HepG2 (cell line): ENCODE measurements around the gene NLRP5. TPM values are rescaled to one million over a fixed set of nuclear protein-coding genes. Genes with fewer than 3 reads are reported as not detected.

Experiments
- ATAC-seq: fragments of 200-7000 bp; cut with Tn5 transposase; 3 replicates; pipeline ENCODE4 v1.9.1; 2020; ENCODE audit warnings: mild to moderate bottlenecking, moderate library complexity
- BruUV-seq: library from RNA; stranded (reverse); fragments of 400-500 nt; replicated peaks from 2 replicates; lab custom pipeline; 2021; lab: Mats Ljungman, UMichigan
- CTCF ChIA-PET: fragments of 300-600 bp; formaldehyde crosslinking; extraction: SDS; loops from one replicate; lab custom pipeline; 2021; ENCODE audit warnings: low total read pairs, inconsistent platforms, low intra/inter-chr PET ratio; lab: Yijun Ruan, JAX
- POLR2A ChIA-PET: fragments of 350-600 bp; sonication (Branson Sonifier 250); formaldehyde crosslinking; loops from one replicate; lab custom pipeline; 2020; ENCODE audit warnings: antibody characterized with exemption, inconsistent platforms; lab: Yijun Ruan, JAX
- DNase-seq: peaks from one replicate; pipeline ENCODE4 v3.0.0-alpha.2; 2015; ENCODE audit warnings: low spot score
- FAIRE-seq: peaks from 3 replicates; lab custom pipeline; 2011; peaks lifted over from hg19 to GRCh38; lab: Jason Lieb, UNC
- H2AFZ ChIP-seq: one replicate; pipeline ENCODE4 v1.6.1; 2011; ENCODE audit warnings: low read length, inconsistent platforms
- H3K27ac ChIP-seq: fragments of 300-600 bp; 3 replicates; pipeline ENCODE4 v1.8.0; 2011; ENCODE audit warnings: mixed run types, mild to moderate bottlenecking, mixed read lengths, low read length, inconsistent platforms; ENCODE audit not compliant: insufficient read depth; ENCODE audit errors: extremely low read length
- H3K27me3 ChIP-seq, 2 experiments: fragments of 200-600 bp in 1 of 2; 2 replicates in 1 of 2; 3 replicates in 1 of 2; pipeline versions ENCODE4 v1.6.0 to v1.8.0; 2011; ENCODE audit warnings: low read length in 2 of 2, mild to moderate bottlenecking in 2 of 2, moderate library complexity in 2 of 2, inconsistent platforms in 1 of 2; ENCODE audit not compliant: insufficient read depth in 2 of 2, control insufficient read depth in 1 of 2
- H3K36me3 ChIP-seq, 2 experiments: fragments of 200-600 bp in 1 of 2; replicated peaks in 1 of 2; 2 replicates in 1 of 2; 3 replicates in 1 of 2; pipeline versions ENCODE4 v1.5.1 to v1.8.0; 2011; ENCODE audit warnings: low read length in 2 of 2, inconsistent platforms in 1 of 2; ENCODE audit not compliant: insufficient read depth in 2 of 2, control insufficient read depth in 1 of 2
- H3K4me1 ChIP-seq: 2 replicates; pipeline ENCODE4 v1.5.1; 2012; ENCODE audit warnings: low read length, inconsistent platforms; ENCODE audit not compliant: insufficient read depth
- H3K4me2 ChIP-seq: 2 replicates; pipeline ENCODE4 v1.6.0; 2011; ENCODE audit warnings: low read depth, low read length, inconsistent platforms
- H3K4me3 ChIP-seq, 3 experiments: fragments of 200-600 bp in 1 of 3; sonication (generic), shearing (Covaris generic) in 1 of 3; replicated peaks in 1 of 3; 2 replicates each; pipeline ENCODE4 v1.5.1; 2011 to 2016; ENCODE audit warnings: low read length in 3 of 3, inconsistent platforms in 2 of 3, low read depth in 2 of 3, mild to moderate bottlenecking in 2 of 3, control low read depth in 1 of 3, mixed read lengths in 1 of 3; ENCODE audit not compliant: insufficient read depth in 1 of 3
- H3K79me2 ChIP-seq: one replicate; pipeline ENCODE4 v1.6.1; 2011; ENCODE audit warnings: low read length, inconsistent platforms; ENCODE audit not compliant: insufficient read depth
- H3K9ac ChIP-seq: 2 replicates; pipeline ENCODE4 v1.6.0; 2011; ENCODE audit warnings: mild to moderate bottlenecking, low read depth, low read length, inconsistent platforms; ENCODE audit not compliant: insufficient read depth
- H3K9me3 ChIP-seq: 2 replicates; pipeline ENCODE4 v1.5.1; 2012; ENCODE audit warnings: mild to moderate bottlenecking, low read length
- H4K20me1 ChIP-seq: 2 replicates; pipeline ENCODE4 v1.6.0; 2011; ENCODE audit warnings: inconsistent platforms, mild to moderate bottlenecking, low read length, moderate library complexity; ENCODE audit not compliant: insufficient read depth
- AGO2 ChIP-seq: fragments of 200-400 bp; formaldehyde crosslinking; optimal IDR thresholded peaks from 2 replicates; pipeline ENCODE3; 2017; ENCODE audit warnings: mild to moderate bottlenecking, low read depth, low read length, moderate library complexity
- ASH2L ChIP-seq: fragments of 300-600, 200-600 bp; sonication (generic); IDR thresholded peaks from 2 replicates; pipeline ENCODE4 v1.7.0; 2017; ENCODE audit warnings: low read depth, mild to moderate bottlenecking, moderate library complexity, mixed read lengths, low read length; ENCODE audit not compliant: insufficient read length
- CHCHD3 ChIP-seq: sonication (generic); formaldehyde crosslinking; IDR thresholded peaks from 2 replicates; pipeline ENCODE4 v1.8.0; 2022; ENCODE audit warnings: mild to moderate bottlenecking, missing genetic modification reagents, moderate library complexity
- FOXA3 ChIP-seq: IDR thresholded peaks from 2 replicates; pipeline ENCODE4 v1.6.1; 2016; ENCODE audit warnings: missing genetic modification reagents, missing compliant biosample characterization
- HOXA5 ChIP-seq: sonication (generic); formaldehyde crosslinking; IDR thresholded peaks from 2 replicates; pipeline ENCODE4 v1.4.0; 2020; ENCODE audit warnings: missing genetic modification reagents
- MBD4 ChIP-seq: IDR thresholded peaks from 2 replicates; pipeline ENCODE4 v1.6.1; 2012; ENCODE audit warnings: low read length, inconsistent platforms, borderline replicate concordance
- POLR2A ChIP-seq, 2 experiments: IDR thresholded peaks; 2 replicates each; pipeline ENCODE4 v1.6.1; 2011; ENCODE audit warnings: low read depth in 2 of 2, low read length in 2 of 2, mild to moderate bottlenecking in 1 of 2, moderate library complexity in 1 of 2; ENCODE audit not compliant: insufficient read depth in 1 of 2
- POLR2G ChIP-seq: fragments of 200-400 bp; formaldehyde crosslinking; IDR thresholded peaks from 2 replicates; pipeline ENCODE4 v1.6.1; 2018; ENCODE audit warnings: mild to moderate bottlenecking, low read depth, low read length, moderate library complexity
- RBAK ChIP-seq: sonication (generic); formaldehyde crosslinking; IDR thresholded peaks from 2 replicates; pipeline ENCODE4 v1.5.1; 2020; ENCODE audit warnings: mild to moderate bottlenecking, missing genetic modification reagents
- RBM22 ChIP-seq: fragments of 200-400 bp; formaldehyde crosslinking; optimal IDR thresholded peaks from 2 replicates; pipeline ENCODE3; 2017; ENCODE audit warnings: mild to moderate bottlenecking, low read length, moderate library complexity
- SRF ChIP-seq: IDR thresholded peaks from 2 replicates; pipeline ENCODE4 v1.6.1; 2011; ENCODE audit warnings: mild to moderate bottlenecking, low read depth, low read length, moderate library complexity
- SRY ChIP-seq: sonication (generic); formaldehyde crosslinking; IDR thresholded peaks from 2 replicates; pipeline ENCODE4 v1.8.0; 2022; ENCODE audit warnings: mild to moderate bottlenecking, missing genetic modification reagents
- ZBTB20 ChIP-seq: sonication (generic); formaldehyde crosslinking; IDR thresholded peaks from 2 replicates; pipeline ENCODE4 v1.8.1; 2023; ENCODE audit warnings: missing genetic modification reagents, low read depth, mild to moderate bottlenecking, borderline replicate concordance
- ZC3H13 ChIP-seq: sonication (generic); formaldehyde crosslinking; IDR thresholded peaks from 2 replicates; pipeline ENCODE4 v1.8.1; 2023; ENCODE audit warnings: mild to moderate bottlenecking, missing genetic modification reagents, moderate library complexity
- ZMYM3 ChIP-seq: sonication (generic); formaldehyde crosslinking; IDR thresholded peaks from 2 replicates; pipeline ENCODE4 v1.5.1; 2020; ENCODE audit warnings: mild to moderate bottlenecking, missing genetic modification reagents
- ZNF17 ChIP-seq: sonication (generic); formaldehyde crosslinking; IDR thresholded peaks from 2 replicates; pipeline ENCODE4 v1.5.0; 2020; ENCODE audit warnings: mild to moderate bottlenecking, missing genetic modification reagents
- ZNF547 ChIP-seq: sonication (generic); formaldehyde crosslinking; IDR thresholded peaks from 2 replicates; pipeline ENCODE4 v1.5.1; 2020; ENCODE audit warnings: mild to moderate bottlenecking, missing genetic modification reagents
- ZNF768 ChIP-seq: sonication (generic); formaldehyde crosslinking; IDR thresholded peaks from 2 replicates; pipeline ENCODE4 v1.4.0; 2020; ENCODE audit warnings: missing genetic modification reagents
- ZSCAN30 ChIP-seq: sonication (generic); formaldehyde crosslinking; IDR thresholded peaks from 2 replicates; pipeline ENCODE4 v1.5.0; 2020; ENCODE audit warnings: mild to moderate bottlenecking, missing genetic modification reagents
- WGBS: methylation state at CpG from one replicate; pipeline ENCODE4 v1.1.6; 2017; ENCODE audit warnings: low lambda C conversion rate; 5-methylcytosine and 5-hydroxymethylcytosine counted together
- in situ Hi-C: cut with HindIII; loops from 2 replicates; pipeline ENCODE4 v1.10.0; 2017; ENCODE audit warnings: low pct_unique_long_range_greater_than_20kb; ENCODE audit not compliant: extremely low pct_ligation_motif_present
- intact Hi-C: fragments of 100-400 bp; cut with micrococcal nuclease; formaldehyde crosslinking; loops from one replicate; pipeline ENCODE4 v1.10.0; 2022; ENCODE audit not compliant: unreplicated experiment
- polyA plus RNA-seq, 8 experiments: library from polyadenylated mRNA; depleted of rRNA in 3 of 8; stranded (reverse) in 7 of 8; unstranded in 1 of 8; fragments of >200 nt; fragmentation: Illumina TruSeq in 4 of 8; extraction: Trizol in 4 of 8; gene quantifications; 2 replicates each; pipeline versions ENCODE4 v1.2.1 to v1.2.3, GENCODE V29; 2011 to 2016; ENCODE audit warnings: low read depth in 4 of 8, missing spikeins in 1 of 8, mixed read lengths in 1 of 8; ENCODE audit not compliant: insufficient read depth in 1 of 8
- total RNA-seq, 5 experiments: library from RNA; depleted of rRNA; stranded (reverse); fragments of >200 nt; fragmentation: Illumina TruSeq; extraction: Trizol; gene quantifications; 2 replicates each; pipeline ENCODE4 v1.2.3, GENCODE V29; 2016; ENCODE audit warnings: low read depth in 1 of 5
- TF ChIP-seq, protein P1 (sequence below): sonication (generic); formaldehyde crosslinking; IDR thresholded peaks from 2 replicates; pipeline ENCODE4 v1.5.0; 2020; ENCODE audit warnings: mild to moderate bottlenecking, missing genetic modification reagents
- TF ChIP-seq, protein P2 (sequence below): sonication (generic); formaldehyde crosslinking; conservative IDR thresholded peaks from 2 replicates; pipeline ENCODE4 v1.4.0; 2020; ENCODE audit warnings: missing genetic modification reagents
- TF ChIP-seq, protein P3 (sequence below): sonication (generic); formaldehyde crosslinking; IDR thresholded peaks from 2 replicates; pipeline ENCODE4 v1.5.1; 2020; ENCODE audit warnings: missing genetic modification reagents, mild to moderate bottlenecking, borderline replicate concordance

The NLRP5 gene
- total and polyA plus RNA-seq, 2 of the 13 experiments (the other 11 are each of a cell fraction or from before 2014, with no cell fraction given), result not detected

DNA sequence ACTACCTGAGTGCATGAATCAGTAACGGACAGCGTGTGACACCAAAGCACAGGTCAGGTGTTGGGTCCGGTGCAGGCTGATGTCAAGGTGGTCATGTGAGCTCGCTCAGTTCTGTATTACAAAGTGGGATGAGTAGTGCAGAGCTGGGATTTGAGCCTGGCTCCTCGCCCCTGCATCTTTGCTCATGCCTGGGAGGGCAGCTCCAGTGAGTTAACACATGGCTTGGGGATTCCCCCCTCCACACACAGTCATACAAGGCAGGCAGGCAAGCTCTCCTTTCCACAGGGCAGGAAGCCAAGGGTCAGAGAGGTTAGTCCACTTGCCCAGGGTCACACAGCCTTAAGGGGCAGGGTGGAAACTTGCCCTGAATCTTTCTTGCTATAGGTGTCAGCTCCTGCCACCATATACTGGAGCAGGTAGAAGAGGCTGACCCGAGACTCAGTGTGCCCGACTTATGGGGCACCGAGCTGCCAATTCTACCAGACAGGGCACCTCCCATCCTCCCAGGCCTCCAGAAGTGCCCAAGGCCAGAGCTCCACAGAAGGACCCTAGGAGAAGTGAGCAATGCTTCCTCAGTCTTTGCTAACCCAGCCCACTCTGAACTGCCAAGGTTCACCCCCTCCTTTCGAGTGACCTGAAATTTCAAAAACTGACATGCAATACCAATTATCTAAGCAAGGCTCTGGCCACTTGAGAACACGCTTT lies 99.1 kb downstream of the NLRP5 start:
- no peak overlapping the region for H2AFZ ChIP-seq
- DNase-seq, result no peak
- peaks cover 11 to 27% of the 10 kb centered on the region in 2 experiments; a peak in 4 of 5 replicates for H3K36me3 ChIP-seq
- H3K4me1 ChIP-seq, result peaks cover 8% of the 10 kb centered on the region; the same call in 1 of the 2 replicates
- BruUV-seq, result no TSS peak
- CTCF ChIA-PET, result no interaction called here
- in situ Hi-C loops, result no loop called here
- H3K79me2 ChIP-seq, result peaks cover 9% of the 10 kb centered on the region
- no peak overlapping the region for H3K9ac ChIP-seq
- intact Hi-C loops, result no loop called here
- H3K27ac ChIP-seq, result no peak overlapping the region
- peaks cover 24% of the 10 kb centered on the region for H4K20me1 ChIP-seq
- TF ChIP-seq ZNF547, result no peak
- TF ChIP-seq, protein P1, sequence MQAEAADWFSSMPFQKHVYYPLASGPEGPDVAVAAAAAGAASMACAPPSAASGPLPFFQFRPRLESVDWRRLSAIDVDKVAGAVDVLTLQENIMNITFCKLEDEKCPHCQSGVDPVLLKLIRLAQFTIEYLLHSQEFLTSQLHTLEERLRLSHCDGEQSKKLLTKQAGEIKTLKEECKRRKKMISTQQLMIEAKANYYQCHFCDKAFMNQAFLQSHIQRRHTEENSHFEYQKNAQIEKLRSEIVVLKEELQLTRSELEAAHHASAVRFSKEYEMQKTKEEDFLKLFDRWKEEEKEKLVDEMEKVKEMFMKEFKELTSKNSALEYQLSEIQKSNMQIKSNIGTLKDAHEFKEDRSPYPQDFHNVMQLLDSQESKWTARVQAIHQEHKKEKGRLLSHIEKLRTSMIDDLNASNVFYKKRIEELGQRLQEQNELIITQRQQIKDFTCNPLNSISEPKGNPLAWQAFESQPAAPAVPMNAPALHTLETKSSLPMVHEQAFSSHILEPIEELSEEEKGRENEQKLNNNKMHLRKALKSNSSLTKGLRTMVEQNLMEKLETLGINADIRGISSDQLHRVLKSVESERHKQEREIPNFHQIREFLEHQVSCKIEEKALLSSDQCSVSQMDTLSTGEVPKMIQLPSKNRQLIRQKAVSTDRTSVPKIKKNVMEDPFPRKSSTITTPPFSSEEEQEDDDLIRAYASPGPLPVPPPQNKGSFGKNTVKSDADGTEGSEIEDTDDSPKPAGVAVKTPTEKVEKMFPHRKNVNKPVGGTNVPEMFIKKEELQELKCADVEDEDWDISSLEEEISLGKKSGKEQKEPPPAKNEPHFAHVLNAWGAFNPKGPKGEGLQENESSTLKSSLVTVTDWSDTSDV (CRISPR knock-in tag), result 0 out of 2 replicates have a peak, but pooled peaks have one; percentile 29
- no peak for TF ChIP-seq ZSCAN30
- TF ChIP-seq ZMYM3 (CRISPR knock-in tag), result peak; percentile 95
- no peak for TF ChIP-seq FOXA3 (CRISPR knock-in tag)
- no peak for TF ChIP-seq SRY (CRISPR knock-in tag)
- TF ChIP-seq HOXA5 (CRISPR knock-in tag), result no peak
- TF ChIP-seq CHCHD3 (CRISPR knock-in tag), result no peak
- TF ChIP-seq AGO2, result peak; percentile 23
- TF ChIP-seq ASH2L, result no peak
- peak; percentile 22; the same call in 1 of the 2 replicates for TF ChIP-seq POLR2G
- no peak for TF ChIP-seq ZNF17
- no peak for TF ChIP-seq MBD4
- TF ChIP-seq RBAK, result no peak
- no peak for TF ChIP-seq SRF
- 0 out of 4 replicates have a peak, but pooled peaks of 1 of the 2 experiments have one; percentile 2 for TF ChIP-seq POLR2A (IDR thresholded peaks at IDR 0.05; ENCODE audit: insufficient read depth in 1 of 2, low read depth in 2 of 2, low read length in 2 of 2)
- peak; percentile 8 for TF ChIP-seq RBM22
- TF ChIP-seq, protein P2, sequence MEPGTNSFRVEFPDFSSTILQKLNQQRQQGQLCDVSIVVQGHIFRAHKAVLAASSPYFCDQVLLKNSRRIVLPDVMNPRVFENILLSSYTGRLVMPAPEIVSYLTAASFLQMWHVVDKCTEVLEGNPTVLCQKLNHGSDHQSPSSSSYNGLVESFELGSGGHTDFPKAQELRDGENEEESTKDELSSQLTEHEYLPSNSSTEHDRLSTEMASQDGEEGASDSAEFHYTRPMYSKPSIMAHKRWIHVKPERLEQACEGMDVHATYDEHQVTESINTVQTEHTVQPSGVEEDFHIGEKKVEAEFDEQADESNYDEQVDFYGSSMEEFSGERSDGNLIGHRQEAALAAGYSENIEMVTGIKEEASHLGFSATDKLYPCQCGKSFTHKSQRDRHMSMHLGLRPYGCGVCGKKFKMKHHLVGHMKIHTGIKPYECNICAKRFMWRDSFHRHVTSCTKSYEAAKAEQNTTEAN (CRISPR knock-in tag), result no peak
- TF ChIP-seq ZC3H13 (CRISPR knock-in tag), result 0 out of 2 replicates have a peak, but pooled peaks have one; percentile 11
- TF ChIP-seq ZBTB20 (CRISPR knock-in tag), result no peak
- TF ChIP-seq ZNF768 (CRISPR knock-in tag), result peak; percentile 99
- TF ChIP-seq, protein P3, sequence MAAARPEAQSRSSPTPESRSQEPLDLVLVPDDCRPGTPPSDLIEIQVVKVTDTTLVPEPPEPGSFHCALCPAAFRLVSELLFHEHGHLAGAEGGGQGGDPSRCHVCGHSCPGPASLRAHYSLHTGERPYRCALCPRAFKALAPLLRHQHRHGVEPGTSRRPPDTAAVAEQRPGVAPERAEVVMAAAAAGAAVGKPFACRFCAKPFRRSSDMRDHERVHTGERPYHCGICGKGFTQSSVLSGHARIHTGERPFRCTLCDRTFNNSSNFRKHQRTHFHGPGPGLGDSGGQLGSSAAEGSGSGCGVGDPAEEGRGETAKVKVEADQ (CRISPR knock-in tag), result no peak
- TF ChIP-seq, all 625 proteins: peak for 8
- ATAC-seq (no peak), FAIRE-seq (no peak)
- Histone ChIP-seq H3K4me2 (no peak overlapping the region), H3K9me3 (no peaks in the 10 kb centered on the region), H3K4me3 (no peak overlapping the region), H3K27me3 (no peaks in the 10 kb centered on the region)
- POLR2A ChIA-PET, result no interaction called here
- WGBS, result 96% methylated on average over 6 of the region's 10 CpGs
